Peyer's patch (tissue), 4 donors: ENCODE measurements around the gene SCN3B.

Experiments
- POLR2A ChIP-seq, 2 donors: fragments of 450-650 bp; IDR thresholded peaks; one replicate each; pipeline ENCODE4 v1.5.1; 2017; ENCODE audit warnings: antibody characterized with exemption in 2 of 2, mild to moderate bottlenecking in 2 of 2, moderate library complexity in 2 of 2
- TF ChIP-seq, protein P1 (sequence below), 6 experiments: fragments of 450-650 bp in 4 of 6; fragments of 200-600 bp in 2 of 6; sonication (generic) in 1 of 6; IDR thresholded peaks; one replicate each; pipeline ENCODE4 v1.5.1; 2017 to 2019; ENCODE audit warnings: antibody characterized with exemption in 6 of 6, mild to moderate bottlenecking in 3 of 6, moderate library complexity in 1 of 6

DNA sequence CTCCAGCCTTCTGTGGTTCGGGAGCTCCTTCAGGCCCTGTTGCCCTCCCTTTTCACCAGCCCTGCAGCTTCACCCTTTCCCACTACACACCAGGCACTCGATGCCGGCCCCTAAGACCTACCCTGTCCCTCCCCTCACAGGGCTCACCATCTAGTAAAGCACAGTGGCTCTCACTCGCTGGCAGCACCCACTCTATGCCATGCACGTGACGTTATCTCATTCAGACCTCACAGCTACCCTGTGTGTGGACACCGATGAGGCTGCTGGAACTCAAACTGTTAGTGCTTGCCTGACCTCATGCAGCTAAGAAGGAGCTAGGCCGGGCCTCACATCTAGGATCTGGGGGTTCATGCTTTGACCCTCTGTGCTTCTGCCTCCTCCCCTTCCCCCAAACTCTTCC is 45.5 kb downstream of the SCN3B start:
- TF ChIP-seq, protein P1, sequence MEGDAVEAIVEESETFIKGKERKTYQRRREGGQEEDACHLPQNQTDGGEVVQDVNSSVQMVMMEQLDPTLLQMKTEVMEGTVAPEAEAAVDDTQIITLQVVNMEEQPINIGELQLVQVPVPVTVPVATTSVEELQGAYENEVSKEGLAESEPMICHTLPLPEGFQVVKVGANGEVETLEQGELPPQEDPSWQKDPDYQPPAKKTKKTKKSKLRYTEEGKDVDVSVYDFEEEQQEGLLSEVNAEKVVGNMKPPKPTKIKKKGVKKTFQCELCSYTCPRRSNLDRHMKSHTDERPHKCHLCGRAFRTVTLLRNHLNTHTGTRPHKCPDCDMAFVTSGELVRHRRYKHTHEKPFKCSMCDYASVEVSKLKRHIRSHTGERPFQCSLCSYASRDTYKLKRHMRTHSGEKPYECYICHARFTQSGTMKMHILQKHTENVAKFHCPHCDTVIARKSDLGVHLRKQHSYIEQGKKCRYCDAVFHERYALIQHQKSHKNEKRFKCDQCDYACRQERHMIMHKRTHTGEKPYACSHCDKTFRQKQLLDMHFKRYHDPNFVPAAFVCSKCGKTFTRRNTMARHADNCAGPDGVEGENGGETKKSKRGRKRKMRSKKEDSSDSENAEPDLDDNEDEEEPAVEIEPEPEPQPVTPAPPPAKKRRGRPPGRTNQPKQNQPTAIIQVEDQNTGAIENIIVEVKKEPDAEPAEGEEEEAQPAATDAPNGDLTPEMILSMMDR (IDR thresholded peaks at IDR 0.05): no peak
- TF ChIP-seq POLR2A (IDR thresholded peaks at IDR 0.05): no peak
